HG03575 (cell line): ENCODE data around the gene PLEKHA5.

Source experiments
- ATAC-seq: cut with Tn5 transposase; IDR thresholded peaks from one replicate; pipeline ENCODE4 v1.9.1; 2021; ENCODE audit not compliant: unreplicated experiment, insufficient number of reproducible peaks, low FRiP score; ENCODE audit errors: extremely low read depth

The PLEKHA5 gene

GRCh38 chr12:19245106-19245505 is 115.6 kb downstream of the PLEKHA5 start:
- ATAC-seq = no peak

- ATAC-seq = no peak
Observed at GRCh38 chr12:19245666-19246065, 116.1 kb downstream of the PLEKHA5 start.

GRCh38 chr12:19246933-19247332 is 117.4 kb downstream of the PLEKHA5 start:
- no peak for ATAC-seq

DNA sequence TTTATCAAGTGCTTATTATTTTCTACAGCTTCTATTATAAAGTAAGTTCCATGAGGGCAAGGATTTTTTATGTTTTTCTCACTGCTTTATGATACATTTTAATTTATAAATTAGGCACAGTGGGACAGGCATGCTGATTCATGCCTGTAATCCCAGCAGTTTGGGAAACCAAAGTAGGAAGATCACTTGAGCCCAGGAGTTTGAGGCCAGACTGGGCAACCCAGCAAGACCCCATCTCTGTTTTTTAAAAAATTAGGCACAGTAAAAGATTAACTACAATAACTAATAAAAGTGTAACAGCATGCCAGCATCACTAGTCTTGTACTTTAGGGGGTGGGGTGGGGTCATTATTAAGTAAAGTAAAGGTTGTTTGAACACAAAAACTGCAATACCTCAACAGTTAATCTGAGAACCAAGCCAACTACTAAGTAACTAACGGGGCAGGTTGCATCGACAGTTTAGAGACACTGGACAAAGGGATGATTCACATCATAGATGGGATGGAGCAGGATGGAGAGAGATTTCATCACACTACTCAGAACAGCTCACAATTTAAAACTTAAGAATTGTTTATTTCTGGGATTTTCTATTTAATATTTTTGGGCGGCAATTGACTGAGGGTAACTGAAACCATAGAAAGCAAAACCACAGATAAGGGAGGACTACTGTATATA is 119.5 kb downstream of the PLEKHA5 start:
- ATAC-seq = no peak

DNA sequence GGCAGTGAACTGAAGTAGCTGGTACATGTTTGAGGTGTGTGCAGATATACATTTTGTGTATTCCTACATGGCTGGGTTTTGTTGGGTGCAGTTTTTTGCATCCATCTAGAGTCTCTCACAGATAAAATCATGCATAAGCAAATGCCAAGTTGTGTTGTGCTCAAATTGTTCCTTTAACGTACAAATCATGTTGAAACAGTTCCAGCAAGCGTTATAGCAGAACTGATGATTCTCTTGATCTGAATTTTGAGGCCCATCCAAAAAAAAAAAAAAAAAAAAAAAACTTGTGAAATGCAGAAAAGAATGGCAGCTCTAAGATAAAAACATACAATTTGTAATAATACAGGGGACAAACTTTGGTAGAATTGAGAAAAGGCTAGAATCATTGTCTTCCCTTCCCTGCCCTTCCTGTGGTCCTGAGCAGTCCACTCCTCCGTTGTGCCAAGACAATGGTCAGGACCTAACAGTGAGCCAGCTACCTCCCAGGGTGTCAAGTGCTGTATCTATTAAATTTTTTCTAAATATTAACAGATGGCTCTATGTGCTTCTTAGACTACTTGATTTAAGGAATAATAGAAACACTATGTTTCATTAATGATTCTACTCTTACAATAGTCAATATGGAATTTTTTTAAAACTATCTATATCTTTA is 122.1 kb downstream of the PLEKHA5 start:
- ATAC-seq = no peak

DNA sequence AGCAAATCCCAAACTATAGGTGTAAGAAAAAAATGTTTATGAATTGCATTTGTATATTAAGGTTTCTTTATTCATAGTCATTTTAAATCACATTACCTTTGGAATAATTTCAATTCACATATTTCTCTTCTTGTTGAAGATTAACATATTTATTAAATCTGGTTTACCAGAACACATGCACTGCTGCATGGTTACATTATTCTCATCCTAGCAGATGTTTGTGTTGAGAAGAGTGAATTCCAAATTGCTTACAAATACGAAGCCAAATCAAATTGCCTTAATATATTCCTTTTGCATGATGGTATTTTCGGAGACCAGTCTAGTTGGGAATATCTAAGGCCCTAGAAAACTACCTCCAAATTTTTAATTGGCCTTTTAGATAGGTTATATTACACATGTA is 130.6 kb downstream of the PLEKHA5 start:
- no peak for ATAC-seq

DNA sequence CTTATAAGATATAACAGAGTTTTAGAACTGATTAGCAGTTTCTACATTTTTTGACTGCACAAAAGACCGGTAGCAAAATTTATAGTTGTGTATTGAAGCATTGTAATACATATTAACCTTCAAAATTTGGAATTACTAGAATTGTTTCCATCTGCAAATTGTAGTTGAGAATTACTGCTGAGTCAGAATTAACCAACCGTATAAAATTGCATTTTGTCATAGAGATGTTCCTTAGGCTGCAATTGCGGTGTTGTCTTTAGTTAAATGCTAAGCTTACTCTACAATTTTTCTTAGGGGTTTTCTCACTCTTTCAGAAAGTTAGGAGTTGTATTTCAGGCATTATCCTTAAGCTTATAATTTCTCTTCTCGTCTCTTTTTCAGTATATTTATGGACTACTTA is 132.2 kb downstream of the PLEKHA5 start:
- ATAC-seq = no peak

DNA sequence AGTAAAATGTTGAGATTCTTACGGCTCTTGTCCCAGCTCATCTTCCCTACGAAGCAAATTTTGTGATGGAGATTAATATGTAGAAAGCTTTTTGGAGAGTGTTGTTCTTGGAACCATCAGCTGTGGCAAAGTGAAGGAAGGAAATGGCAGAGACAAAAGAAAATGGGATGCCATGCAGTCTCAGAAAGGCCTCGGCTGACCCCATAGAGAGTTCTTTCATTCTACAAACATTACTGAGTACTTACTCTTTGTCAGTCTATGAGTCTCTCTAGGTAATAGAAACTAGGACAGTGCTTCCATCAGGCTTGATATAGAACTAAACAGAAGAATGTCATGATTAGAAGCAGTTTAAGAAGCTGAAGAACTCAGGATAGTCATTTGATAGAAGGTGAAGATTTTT is 134.1 kb downstream of the PLEKHA5 start:
- ATAC-seq = no peak

DNA sequence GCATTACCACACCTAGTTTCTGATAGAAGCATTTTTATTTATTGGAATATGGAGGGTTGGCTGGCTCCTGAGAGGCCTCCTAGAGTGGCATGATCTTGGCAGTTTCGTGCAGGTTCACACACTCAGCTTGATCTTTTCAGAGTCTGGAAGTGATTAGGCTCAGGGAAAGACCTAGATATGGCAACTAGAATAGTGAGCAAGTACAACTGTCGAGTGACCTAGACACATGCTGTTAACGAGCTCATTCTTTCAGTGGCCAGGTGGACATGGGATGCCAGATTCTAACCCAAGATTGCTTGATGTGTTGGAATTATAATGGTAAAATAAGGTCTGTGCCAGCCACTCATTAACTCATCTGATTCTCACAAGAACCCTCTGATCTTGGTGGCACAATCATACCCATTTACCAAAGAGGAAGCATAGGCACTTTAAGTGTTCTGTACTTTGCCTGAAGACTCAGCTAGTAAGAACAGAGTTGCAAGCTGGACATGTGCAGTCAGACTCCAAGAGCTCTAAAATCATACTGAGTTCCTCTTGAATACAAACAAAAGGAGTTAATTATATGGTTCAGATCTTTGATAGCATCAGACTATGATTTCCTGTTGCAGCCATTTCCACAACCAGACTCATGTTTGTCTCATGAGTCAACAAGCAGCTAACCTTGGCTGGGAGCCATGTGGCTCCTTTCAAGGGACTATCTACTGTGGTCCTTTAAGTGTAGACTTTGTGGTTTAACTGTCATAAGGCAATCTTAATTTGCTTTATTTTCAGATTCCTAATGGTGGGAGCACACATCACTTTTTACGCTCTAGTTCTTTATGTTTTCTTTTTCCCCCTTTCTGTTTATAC is 144.2 kb downstream of the PLEKHA5 start:
- no peak for ATAC-seq

GRCh38 chr12:19276767-19277166 is 147.2 kb downstream of the PLEKHA5 start:
- no peak for ATAC-seq

- ATAC-seq = no peak
Observed at GRCh38 chr12:19277711-19278110, 148.2 kb downstream of the PLEKHA5 start.

- ATAC-seq = no peak
Observed at GRCh38 chr12:19278407-19278806, 148.9 kb downstream of the PLEKHA5 start.

GRCh38 chr12:19282133-19282699 is 152.7 kb downstream of the PLEKHA5 start:
- ATAC-seq = no peak

- no peak for ATAC-seq
Observed at GRCh38 chr12:19284658-19285057, 155.1 kb downstream of the PLEKHA5 start.

- ATAC-seq = no peak
Observed at GRCh38 chr12:19285793-19286448, 156.4 kb downstream of the PLEKHA5 start.

DNA sequence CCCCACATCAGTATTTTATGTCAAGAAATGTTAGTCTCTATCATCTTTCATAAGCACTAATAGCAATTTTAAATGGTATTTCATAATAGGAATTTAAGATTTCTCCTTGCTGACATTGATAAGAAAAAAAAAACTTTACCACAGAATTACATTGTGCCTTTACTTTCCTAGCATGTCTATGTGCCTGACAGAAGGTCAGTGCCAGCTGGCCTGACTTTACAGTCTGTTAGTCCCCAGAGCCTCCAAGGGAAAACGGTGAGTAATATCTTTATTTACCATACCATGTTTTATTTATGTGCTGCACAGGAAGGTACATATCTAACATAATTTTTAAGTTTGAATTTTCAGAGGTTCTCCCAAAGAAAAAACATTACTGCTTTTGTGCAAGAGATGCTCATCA is 157.8 kb downstream of the PLEKHA5 start:
- ATAC-seq = no peak

GRCh38 chr12:19288161-19288560 is 158.6 kb downstream of the PLEKHA5 start:
- no peak for ATAC-seq

DNA sequence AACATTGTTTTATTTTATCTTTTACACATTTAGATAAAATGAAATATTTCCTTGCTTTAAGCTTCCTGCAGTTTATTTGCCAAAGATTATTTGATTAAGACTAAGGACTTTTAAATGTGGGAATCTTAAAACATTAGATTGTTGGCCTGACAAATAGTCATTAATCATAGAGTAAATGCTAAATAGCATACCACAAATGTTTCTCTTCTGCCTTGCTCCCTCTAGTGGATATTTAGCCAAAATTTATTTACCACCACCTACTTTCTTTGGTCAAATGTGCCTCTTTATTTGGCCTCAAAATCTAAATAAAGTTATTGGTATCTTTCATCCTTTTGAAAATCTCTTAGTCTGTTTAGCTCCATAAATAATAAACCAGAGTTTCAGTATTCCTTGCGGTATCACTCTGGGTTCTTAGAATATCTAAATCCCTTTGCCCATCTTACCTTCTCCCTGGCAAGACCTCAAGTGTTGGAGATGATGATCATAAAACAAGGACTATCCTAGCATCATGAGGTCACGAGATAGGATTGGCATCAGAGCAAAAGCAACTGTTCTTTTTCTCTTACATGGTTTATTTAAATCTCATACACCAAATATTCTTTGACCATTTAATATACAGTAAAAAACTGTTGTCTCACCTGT is 159.2 kb downstream of the PLEKHA5 start:
- no peak for ATAC-seq
